ENCODE results near the gene GPATCH8.

GRCh38 chr17:44383363-44383762 is 119.8 kb downstream of the GPATCH8 start:
- no peak for TF ChIP-seq EZH2phosphoT487 (IDR thresholded peaks at IDR 0.05; ENCODE audit: borderline replicate concordance)
- no peak for TF ChIP-seq CTCF (conservative IDR thresholded peaks at IDR 0.05; ENCODE audit: low read length)
